GM23338 (cell line): ENCODE data around the gene TMEM185A. TPM values are rescaled to one million over a fixed set of nuclear protein-coding genes. Genes with fewer than 3 reads are reported as not detected.

Experiments
- ATAC-seq: fragments of 200-7000 bp; cut with Tn5 transposase; 3 replicates; pipeline ENCODE4 v1.9.1; 2020
- DNase-seq: peaks from one replicate; pipeline ENCODE4 v3.0.0-alpha.2; 2015; ENCODE audit warnings: low spot score
- H2AFZ ChIP-seq: fragments of 200-600 bp; sonication (generic); 2 replicates; pipeline ENCODE4 v1.8.0; 2016; ENCODE audit warnings: antibody characterized with exemption, mild to moderate bottlenecking, moderate library complexity
- H3F3A ChIP-seq: fragments of 200-600 bp; sonication (generic); replicated peaks from 2 replicates; pipeline ENCODE4 v1.8.0; 2017; ENCODE audit warnings: antibody characterized with exemption, mixed run types, low read depth
- H3K27ac ChIP-seq: fragments of 200-600 bp; sonication (generic); 2 replicates; pipeline ENCODE4 v1.6.1; 2016; ENCODE audit warnings: low read depth
- H3K27me3 ChIP-seq: fragments of 200-600 bp; sonication (generic); 2 replicates; pipeline ENCODE4 v1.8.0; 2016; ENCODE audit warnings: mild to moderate bottlenecking, mixed run types, moderate library complexity; ENCODE audit not compliant: insufficient read depth
- H3K36me3 ChIP-seq: fragments of 200-600 bp; sonication (generic); 2 replicates; pipeline ENCODE4 v1.8.0; 2016; ENCODE audit warnings: mild to moderate bottlenecking; ENCODE audit not compliant: insufficient read depth
- H3K4me1 ChIP-seq: fragments of 200-600 bp; sonication (generic); 2 replicates; pipeline ENCODE4 v1.8.0; 2016; ENCODE audit warnings: mild to moderate bottlenecking, moderate library complexity; ENCODE audit not compliant: insufficient read depth
- H3K4me2 ChIP-seq: fragments of 200-600 bp; sonication (generic); 2 replicates; pipeline ENCODE4 v1.7.1; 2017; ENCODE audit warnings: mixed run types
- H3K4me3 ChIP-seq: fragments of 200-600 bp; sonication (generic); 2 replicates; pipeline ENCODE4 v1.6.1; 2016; ENCODE audit warnings: mixed run types
- H3K79me2 ChIP-seq: fragments of 200-600 bp; sonication (generic); replicated peaks from 2 replicates; pipeline ENCODE4 v1.8.0; 2017; ENCODE audit warnings: mild to moderate bottlenecking; ENCODE audit not compliant: insufficient read depth
- H3K9me2 ChIP-seq: fragments of 200-600 bp; sonication (generic); 2 replicates; pipeline ENCODE4 v1.8.0; 2017; ENCODE audit not compliant: insufficient read depth
- H4K20me1 ChIP-seq: fragments of 200-600 bp; sonication (generic); replicated peaks from 2 replicates; pipeline ENCODE4 v1.8.0; 2017; ENCODE audit warnings: mild to moderate bottlenecking; ENCODE audit not compliant: insufficient read depth
- H3K27ac Mint-ChIP-seq: 2 replicates; pipeline ENCODE4 v1.8.0; 2020; ENCODE audit warnings: inconsistent platforms, mild to moderate bottlenecking, moderate library complexity, mixed read lengths
- H3K27me3 Mint-ChIP-seq: 3 replicates; pipeline ENCODE4 v1.8.0; 2022; ENCODE audit warnings: low read depth, mild to moderate bottlenecking, moderate library complexity, mixed read lengths, inconsistent platforms; ENCODE audit not compliant: insufficient read depth, poor library complexity
- H3K36me3 Mint-ChIP-seq: 3 replicates; pipeline ENCODE4 v1.8.0; 2021; ENCODE audit warnings: low read depth, mild to moderate bottlenecking, inconsistent platforms, moderate library complexity, mixed read lengths
- H3K4me1 Mint-ChIP-seq: 3 replicates; pipeline ENCODE4 v1.8.0; 2020; ENCODE audit warnings: mild to moderate bottlenecking, inconsistent platforms, mixed read lengths
- H3K4me3 Mint-ChIP-seq: 3 replicates; pipeline ENCODE4 v1.8.0; 2021; ENCODE audit warnings: moderate library complexity, mild to moderate bottlenecking, inconsistent platforms, mixed read lengths
- H3K9me3 Mint-ChIP-seq: 3 replicates; pipeline ENCODE4 v1.8.0; 2020; ENCODE audit warnings: moderate library complexity, mild to moderate bottlenecking, inconsistent platforms, mixed read lengths
- CREB1 ChIP-seq: fragments of 250-450 bp; sonication (Bioruptor Pico); IDR thresholded peaks from 2 replicates; pipeline ENCODE4 v1.5.0; 2020; ENCODE audit warnings: low read depth, mild to moderate bottlenecking, moderate library complexity
- ETS1 ChIP-seq: IDR thresholded peaks from 2 replicates; pipeline ENCODE4 v1.6.1; 2016; ENCODE audit warnings: antibody characterized with exemption
- EZH2 ChIP-seq: fragments of 200-600 bp; sonication (generic); IDR thresholded peaks from one replicate; pipeline ENCODE4 v1.8.0; 2017; ENCODE audit warnings: antibody characterized with exemption, mild to moderate bottlenecking, low read depth; ENCODE audit not compliant: unreplicated experiment
- EZH2phosphoT487 ChIP-seq: fragments of 200-600 bp; sonication (generic); IDR thresholded peaks from one replicate; pipeline ENCODE4 v1.8.1; 2018; ENCODE audit warnings: antibody characterized with exemption; ENCODE audit not compliant: unreplicated experiment
- JUNB ChIP-seq: IDR thresholded peaks from one replicate; pipeline ENCODE4 v1.6.1; 2016; ENCODE audit warnings: antibody characterized with exemption; ENCODE audit not compliant: unreplicated experiment
- NANOG ChIP-seq: IDR thresholded peaks from 2 replicates; pipeline ENCODE4 v1.6.1; 2016; ENCODE audit warnings: antibody characterized with exemption, borderline replicate concordance
- POLR2AphosphoS5 ChIP-seq: IDR thresholded peaks from 2 replicates; pipeline ENCODE4 v1.6.1; 2016; ENCODE audit warnings: antibody characterized with exemption, low read depth
- REST ChIP-seq: IDR thresholded peaks from one replicate; pipeline ENCODE4 v1.6.1; 2018; ENCODE audit warnings: antibody characterized with exemption; ENCODE audit not compliant: unreplicated experiment
- STAT1 ChIP-seq: IDR thresholded peaks from one replicate; pipeline ENCODE4 v1.6.1; 2016; ENCODE audit warnings: antibody characterized with exemption; ENCODE audit not compliant: unreplicated experiment
- ZNF331 ChIP-seq: fragments of 250-450 bp; sonication (Bioruptor Pico); IDR thresholded peaks from 2 replicates; pipeline ENCODE4 v1.5.0; 2020; ENCODE audit warnings: low read depth, mild to moderate bottlenecking, moderate library complexity
- ZNF462 ChIP-seq: fragments of 250-450 bp; sonication (Bioruptor Pico); IDR thresholded peaks from 2 replicates; pipeline ENCODE4 v1.5.0; 2020; ENCODE audit warnings: mild to moderate bottlenecking, moderate library complexity
- polyA plus RNA-seq: library from polyadenylated mRNA; unstranded; fragments of >200 nt; fragmentation: Nextera tagmentation; extraction: Ambion mirVana; gene quantifications from 2 replicates; pipeline ENCODE4 v1.2.1, GENCODE V29; 2016
- total RNA-seq: library from RNA; depleted of rRNA; stranded (reverse); fragments of >200 nt; shearing (Covaris generic); gene quantifications from 2 replicates; pipeline ENCODE4 v1.2.3, GENCODE V29; 2014

Gene TMEM185A
- total and polyA plus RNA-seq, 2 experiments from 2014 or later = 9.3 to 16.7 TPM

GRCh38 chrX:149647505-149647904 lies 15.9 kb upstream of the TMEM185A start (continued):
- no peak for TF ChIP-seq REST

- H3K27ac Mint-ChIP-seq = no peak overlapping the region
- ATAC-seq = no peak
- no peaks in the 10 kb centered on the region for H3F3A ChIP-seq
- TF ChIP-seq NANOG (no peak), ETS1 (no peak), EZH2phosphoT487 (no peak), ZNF462 (no peak), JUNB (no peak), REST (no peak), CREB1 (CRISPR knock-in tag) (no peak), ZNF331 (no peak), EZH2 (no peak), POLR2AphosphoS5 (no peak), STAT1 (no peak)
Measured at GRCh38 chrX:149643496-149643895, 11.9 kb upstream of the TMEM185A start.

More at GRCh38 chrX:149643496-149643895, 11.9 kb upstream of the TMEM185A start:
- Histone ChIP-seq H3K4me1 (no peaks in the 10 kb centered on the region), H3K79me2 (no peaks in the 10 kb centered on the region), H3K36me3 (no peaks in the 10 kb centered on the region), H3K27ac (no peak overlapping the region), H4K20me1 (no peaks in the 10 kb centered on the region), H3K4me3 (no peak overlapping the region), H2AFZ (no peak overlapping the region), H3K27me3 (no peaks in the 10 kb centered on the region), H3K4me2 (no peak overlapping the region), H3K9me2 (no peaks in the 10 kb centered on the region)
- Mint-ChIP-seq H3K9me3 (no peaks in the 10 kb centered on the region; the same call in 2 of the 3 replicates), H3K4me1 (no peaks in the 10 kb centered on the region), H3K4me3 (no peak overlapping the region), H3K36me3 (no peaks in the 10 kb centered on the region), H3K27me3 (no peaks in the 10 kb centered on the region)
- DNase-seq = no peak
